Liver (tissue), 3 donors: Measurements from ENCODE around the gene CPEB2.

Experiments used
- EGR1 ChIP-seq, 2 donors: IDR thresholded peaks; 2 replicates each; pipeline ENCODE4 v1.6.1; 2016 to 2018; ENCODE audit warnings: antibody characterized with exemption in 2 of 2, low read depth in 2 of 2
- RXRA ChIP-seq, 2 donors: IDR thresholded peaks; 2 replicates each; pipeline ENCODE4 v1.6.1; 2017 to 2018; ENCODE audit warnings: antibody characterized with exemption in 2 of 2, mild to moderate bottlenecking in 1 of 2
- SP1 ChIP-seq: IDR thresholded peaks from 2 replicates; pipeline ENCODE4 v1.6.1; 2018; ENCODE audit warnings: antibody characterized with exemption, mild to moderate bottlenecking
- TAF1 ChIP-seq: conservative IDR thresholded peaks from 2 replicates; pipeline ENCODE4 v1.6.1; 2016; ENCODE audit warnings: antibody characterized with exemption, mild to moderate bottlenecking
- YY1 ChIP-seq: IDR thresholded peaks from 2 replicates; pipeline ENCODE4 v1.6.1; 2016; ENCODE audit warnings: antibody characterized with exemption, mild to moderate bottlenecking
- TF ChIP-seq, protein P1 (sequence below): fragments of 150-350 bp; IDR thresholded peaks from 2 replicates; pipeline ENCODE4 v1.5.1; 2017; ENCODE audit warnings: improper control_type of control experiment, low read depth, low read length; ENCODE audit not compliant: missing input control
- TF ChIP-seq, protein P2 (sequence below): IDR thresholded peaks from 2 replicates; pipeline ENCODE4 v1.6.1; 2016; ENCODE audit warnings: antibody characterized with exemption
- TF ChIP-seq, protein P3 (sequence below): IDR thresholded peaks from 2 replicates; pipeline ENCODE4 v1.6.1; 2016; ENCODE audit warnings: antibody characterized with exemption
- donor health status: healthy.
- donor health status: healthy.

GRCh38 chr4:15003401-15003890 is 1.2 kb downstream of the CPEB2 start:
- TF ChIP-seq, protein P1, sequence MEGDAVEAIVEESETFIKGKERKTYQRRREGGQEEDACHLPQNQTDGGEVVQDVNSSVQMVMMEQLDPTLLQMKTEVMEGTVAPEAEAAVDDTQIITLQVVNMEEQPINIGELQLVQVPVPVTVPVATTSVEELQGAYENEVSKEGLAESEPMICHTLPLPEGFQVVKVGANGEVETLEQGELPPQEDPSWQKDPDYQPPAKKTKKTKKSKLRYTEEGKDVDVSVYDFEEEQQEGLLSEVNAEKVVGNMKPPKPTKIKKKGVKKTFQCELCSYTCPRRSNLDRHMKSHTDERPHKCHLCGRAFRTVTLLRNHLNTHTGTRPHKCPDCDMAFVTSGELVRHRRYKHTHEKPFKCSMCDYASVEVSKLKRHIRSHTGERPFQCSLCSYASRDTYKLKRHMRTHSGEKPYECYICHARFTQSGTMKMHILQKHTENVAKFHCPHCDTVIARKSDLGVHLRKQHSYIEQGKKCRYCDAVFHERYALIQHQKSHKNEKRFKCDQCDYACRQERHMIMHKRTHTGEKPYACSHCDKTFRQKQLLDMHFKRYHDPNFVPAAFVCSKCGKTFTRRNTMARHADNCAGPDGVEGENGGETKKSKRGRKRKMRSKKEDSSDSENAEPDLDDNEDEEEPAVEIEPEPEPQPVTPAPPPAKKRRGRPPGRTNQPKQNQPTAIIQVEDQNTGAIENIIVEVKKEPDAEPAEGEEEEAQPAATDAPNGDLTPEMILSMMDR = no peak
- TF ChIP-seq, protein P2, sequence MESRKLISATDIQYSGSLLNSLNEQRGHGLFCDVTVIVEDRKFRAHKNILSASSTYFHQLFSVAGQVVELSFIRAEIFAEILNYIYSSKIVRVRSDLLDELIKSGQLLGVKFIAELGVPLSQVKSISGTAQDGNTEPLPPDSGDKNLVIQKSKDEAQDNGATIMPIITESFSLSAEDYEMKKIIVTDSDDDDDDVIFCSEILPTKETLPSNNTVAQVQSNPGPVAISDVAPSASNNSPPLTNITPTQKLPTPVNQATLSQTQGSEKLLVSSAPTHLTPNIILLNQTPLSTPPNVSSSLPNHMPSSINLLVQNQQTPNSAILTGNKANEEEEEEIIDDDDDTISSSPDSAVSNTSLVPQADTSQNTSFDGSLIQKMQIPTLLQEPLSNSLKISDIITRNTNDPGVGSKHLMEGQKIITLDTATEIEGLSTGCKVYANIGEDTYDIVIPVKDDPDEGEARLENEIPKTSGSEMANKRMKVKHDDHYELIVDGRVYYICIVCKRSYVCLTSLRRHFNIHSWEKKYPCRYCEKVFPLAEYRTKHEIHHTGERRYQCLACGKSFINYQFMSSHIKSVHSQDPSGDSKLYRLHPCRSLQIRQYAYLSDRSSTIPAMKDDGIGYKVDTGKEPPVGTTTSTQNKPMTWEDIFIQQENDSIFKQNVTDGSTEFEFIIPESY = no peak
- TF ChIP-seq SP1 (no peak), YY1 (no peak), RXRA (IDR thresholded peaks at IDR 0.05) (no peak), TAF1 (no peak), EGR1 (IDR thresholded peaks at IDR 0.05; ENCODE audit: low read depth in 2 of 2) (no peak)
- TF ChIP-seq, protein P3, sequence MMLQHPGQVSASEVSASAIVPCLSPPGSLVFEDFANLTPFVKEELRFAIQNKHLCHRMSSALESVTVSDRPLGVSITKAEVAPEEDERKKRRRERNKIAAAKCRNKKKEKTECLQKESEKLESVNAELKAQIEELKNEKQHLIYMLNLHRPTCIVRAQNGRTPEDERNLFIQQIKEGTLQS = no peak
